Measurements from ENCODE around the gene RFWD3.

- no peak for TF ChIP-seq CTCF (IDR thresholded peaks at IDR 0.05)
- TF ChIP-seq POLR2A (IDR thresholded peaks at IDR 0.05), result no peak
These were observed 42.8 kb downstream of the RFWD3 start for GRCh38 chr16:74623839-74624235.
